ENCODE results near the gene PDGFA.

Gene PDGFA

DNA sequence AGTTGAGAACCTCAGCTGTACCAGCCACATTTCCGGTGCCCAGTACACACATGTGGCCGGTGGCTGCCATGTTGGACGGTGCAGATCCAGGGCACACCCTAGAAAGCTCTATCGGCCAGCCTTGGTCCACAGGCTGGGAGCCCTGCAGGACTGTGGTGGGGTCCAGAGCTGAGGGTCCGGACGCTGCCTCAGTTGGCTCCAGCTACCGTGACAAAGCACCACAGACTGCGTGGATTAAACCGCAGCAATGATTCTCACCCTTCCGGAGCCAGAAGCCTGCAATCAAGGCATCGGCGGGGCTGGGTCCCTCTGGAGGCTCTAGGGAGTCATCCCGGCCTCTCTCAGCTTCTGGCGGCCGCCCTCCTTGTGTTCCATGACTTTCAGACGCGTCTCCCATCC is 50.1 kb downstream of the PDGFA start:
- no peak for DNase-seq (ENCODE audit: low read depth)
- TF ChIP-seq CTCF (conservative IDR thresholded peaks at IDR 0.05; ENCODE audit: low read depth, low read length) = no peak
- no peak overlapping the region for H3K4me3 ChIP-seq (ENCODE audit: low read depth, low read length)

GRCh38 chr7:468681-469562 is 50.7 kb downstream of the PDGFA start:
- no peak for TF ChIP-seq CTCF (conservative IDR thresholded peaks at IDR 0.05; ENCODE audit: low read depth, low read length)
- H3K4me3 ChIP-seq (ENCODE audit: low read depth, low read length) = no peak overlapping the region
- peak; percentile 36 for DNase-seq (ENCODE audit: low read depth)

- H3K4me3 ChIP-seq (ENCODE audit: low read depth, low read length) = no peak overlapping the region
Measured at GRCh38 chr7:467856-468545, 51.6 kb downstream of the PDGFA start.

GRCh38 chr7:467393-467828 is 52.2 kb downstream of the PDGFA start:
- no peak for DNase-seq (ENCODE audit: low read depth)
- no peak overlapping the region for H3K4me3 ChIP-seq (ENCODE audit: low read depth, low read length)
- no peak for TF ChIP-seq CTCF (conservative IDR thresholded peaks at IDR 0.05; ENCODE audit: low read depth, low read length)

More at GRCh38 chr7:467856-468545, 51.6 kb downstream of the PDGFA start:
- TF ChIP-seq CTCF (conservative IDR thresholded peaks at IDR 0.05; ENCODE audit: low read depth, low read length) = no peak
- DNase-seq (ENCODE audit: low read depth) = no peak

DNA sequence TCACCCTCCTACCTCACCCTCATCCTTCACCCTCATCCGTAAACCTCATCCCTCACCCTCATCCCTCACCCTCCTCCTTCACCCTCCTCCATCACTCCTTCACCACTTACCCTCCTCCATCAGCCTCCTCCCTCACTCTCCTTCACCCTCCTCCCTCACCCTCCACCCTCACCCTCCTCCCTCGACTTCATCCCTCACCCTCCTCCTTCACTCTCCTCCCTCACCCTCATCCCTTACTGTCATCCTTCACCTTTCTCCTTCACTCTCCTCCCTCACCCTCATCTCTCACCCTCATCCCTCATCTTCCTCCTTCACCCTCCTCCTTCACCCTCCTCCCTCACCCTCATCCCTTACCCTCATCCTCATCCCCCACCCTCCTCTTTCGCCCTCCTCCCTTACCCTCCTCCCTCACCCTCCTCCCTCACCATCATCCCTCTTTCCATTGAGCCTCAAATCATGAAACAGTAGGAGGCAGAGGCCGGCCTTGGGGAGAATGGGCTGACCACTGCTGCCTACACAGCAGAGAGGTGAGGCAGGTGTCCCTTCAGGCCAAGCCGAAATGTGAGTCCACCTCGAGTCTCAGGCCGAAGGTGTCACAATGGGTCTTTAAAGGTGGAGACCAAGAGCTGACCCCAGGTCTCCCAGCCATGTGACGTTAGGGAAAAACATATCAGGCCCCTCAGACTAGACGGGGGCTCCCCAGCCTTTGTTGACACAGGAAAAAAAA is 53.0 kb downstream of the PDGFA start:
- DNase-seq (ENCODE audit: low read depth) = no peak
- TF ChIP-seq CTCF (conservative IDR thresholded peaks at IDR 0.05; ENCODE audit: low read depth, low read length) = no peak
- H3K4me3 ChIP-seq (ENCODE audit: low read depth, low read length) = no peak overlapping the region

GRCh38 chr7:465710-466400 is 53.8 kb downstream of the PDGFA start:
- TF ChIP-seq CTCF (conservative IDR thresholded peaks at IDR 0.05; ENCODE audit: low read depth, low read length) = no peak
- no peak for DNase-seq (ENCODE audit: low read depth)
- no peak overlapping the region for H3K4me3 ChIP-seq (ENCODE audit: low read depth, low read length)
